Forelimb muscle (tissue), 1 donor: ENCODE data around the gene FOCAD. TPM values are rescaled to one million over a fixed set of nuclear protein-coding genes. Genes with fewer than 3 reads are reported as not detected.
A peak's percentile ranks its signal among the peaks of the same experiment; 100 is the strongest.
"Not testable (repeated sequence)": the region's sequence is repeated elsewhere in the genome, so short reads cannot be mapped to it uniquely, and the experiment has no call there.

Experiments
- DNase-seq: peaks from one replicate; pipeline ENCODE4 v3.0.0-alpha.2; 2013; ENCODE audit warnings: low read depth
- polyA plus RNA-seq: library from polyadenylated mRNA; unstranded; fragments of 120-200 nt; gene quantifications from one replicate; pipeline ENCODE4 v1.2.1, GENCODE V29; 2013; ENCODE audit not compliant: insufficient read length

The FOCAD gene, protein sequence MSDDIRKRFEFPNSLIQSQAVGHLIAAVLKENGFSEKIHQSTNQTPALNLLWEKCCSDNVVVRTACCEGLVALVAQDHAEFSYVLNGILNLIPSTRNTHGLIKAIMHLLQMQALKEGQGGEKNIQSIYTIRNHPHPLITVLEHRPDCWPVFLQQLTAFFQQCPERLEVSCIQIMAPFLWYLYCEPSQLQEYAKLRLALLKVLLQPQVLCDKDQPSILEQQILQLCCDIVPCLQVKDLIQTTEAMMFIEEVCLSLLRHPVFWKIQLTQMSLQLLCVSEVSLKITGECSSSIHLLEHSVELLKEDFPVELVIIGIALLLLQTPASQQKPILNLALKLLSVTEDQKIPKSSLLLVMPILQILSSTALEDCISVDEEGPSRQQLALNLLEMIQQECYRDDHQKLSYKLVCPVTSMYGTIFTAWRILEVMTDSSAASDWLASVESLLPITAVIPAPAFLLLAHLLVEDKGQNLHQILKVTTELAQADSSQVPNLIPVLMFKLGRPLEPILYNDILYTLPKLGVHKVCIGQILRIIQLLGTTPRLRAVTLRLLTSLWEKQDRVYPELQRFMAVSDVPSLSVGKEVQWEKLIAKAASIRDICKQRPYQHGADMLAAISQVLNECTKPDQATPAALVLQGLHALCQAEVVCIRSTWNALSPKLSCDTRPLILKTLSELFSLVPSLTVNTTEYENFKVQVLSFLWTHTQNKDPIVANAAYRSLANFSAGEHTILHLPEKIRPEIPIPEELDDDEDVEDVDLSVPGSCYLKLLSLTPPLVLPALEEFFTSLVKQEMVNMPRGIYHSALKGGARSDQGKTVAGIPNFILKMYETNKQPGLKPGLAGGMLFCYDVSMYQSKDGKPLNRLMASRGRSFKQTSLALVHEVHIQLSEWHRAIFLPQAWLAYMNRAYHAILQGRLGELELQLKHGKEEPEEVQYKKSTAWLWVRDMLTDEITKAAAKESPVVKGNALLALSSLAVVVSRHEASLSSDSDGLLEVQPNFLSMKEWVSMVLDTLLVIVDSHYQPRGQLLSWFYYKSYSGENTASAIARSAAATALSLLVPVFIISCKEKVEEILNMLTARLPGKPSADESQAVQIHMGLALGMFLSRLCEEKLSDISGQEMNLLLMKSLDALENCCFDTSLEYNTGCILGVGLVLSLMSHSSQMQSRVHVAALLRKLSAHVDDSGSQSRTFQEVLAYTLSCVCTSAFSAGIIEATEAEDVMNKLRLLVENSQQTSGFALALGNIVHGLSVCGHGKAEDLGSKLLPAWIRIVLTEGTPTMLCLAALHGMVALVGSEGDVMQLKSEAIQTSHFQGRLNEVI (N-terminal part only)
- polyA plus RNA-seq, result 14.1 TPM

- peak; percentile 75 for DNase-seq
These were observed at the start of gene FOCAD for GRCh38 chr9:20684035-20684874. Gene FOCAD (plus strand): TSS chr9:20684259. CDS start chr9:20715354, 31,095 bp downstream.

DNA sequence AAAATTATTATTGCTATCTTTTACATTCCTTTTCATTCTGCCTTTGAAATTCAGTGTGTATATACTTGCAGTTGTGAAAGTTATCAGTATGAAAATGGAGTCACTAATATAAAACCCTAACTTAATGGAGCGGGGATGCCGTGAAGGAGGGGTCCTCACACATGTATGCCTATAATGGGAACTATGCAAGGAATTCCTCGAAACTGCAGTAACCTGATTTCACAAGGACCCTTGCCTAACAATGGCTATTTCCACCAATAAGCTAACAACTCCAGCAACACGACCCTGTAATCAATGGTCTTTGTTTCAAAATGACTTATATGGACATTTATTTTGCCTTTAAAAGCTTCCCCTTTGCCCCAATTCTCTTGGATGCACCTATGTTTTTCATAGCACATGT, 49.2 kb upstream of the FOCAD start:
- DNase-seq, result no peak

DNA sequence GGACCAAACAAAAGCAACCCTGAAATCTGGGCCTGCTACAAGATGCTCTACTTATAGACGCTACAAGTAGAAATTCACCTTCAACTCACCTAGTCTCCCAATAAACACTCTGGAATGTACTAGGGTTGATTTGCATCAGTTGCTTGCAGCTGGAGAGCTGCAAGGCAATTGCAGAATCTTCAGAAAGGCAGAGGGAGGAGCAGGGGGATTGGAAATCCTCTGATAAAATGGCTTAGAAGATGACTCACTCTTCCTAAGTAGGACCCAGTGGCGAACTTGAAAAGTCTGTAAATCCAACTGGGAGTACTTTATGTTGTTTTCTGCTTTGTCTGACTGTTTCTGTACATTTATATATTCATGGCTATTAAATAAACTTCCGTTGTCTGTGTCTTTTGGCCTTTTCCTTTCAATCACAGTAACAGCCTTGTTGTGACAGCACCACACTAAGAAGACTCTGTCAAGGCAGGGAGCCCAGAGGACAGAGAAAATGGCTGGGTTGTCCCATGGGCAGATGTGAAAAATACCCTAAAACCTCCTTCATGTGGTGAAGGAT, 47.1 kb upstream of the FOCAD start:
- no peak for DNase-seq

DNA sequence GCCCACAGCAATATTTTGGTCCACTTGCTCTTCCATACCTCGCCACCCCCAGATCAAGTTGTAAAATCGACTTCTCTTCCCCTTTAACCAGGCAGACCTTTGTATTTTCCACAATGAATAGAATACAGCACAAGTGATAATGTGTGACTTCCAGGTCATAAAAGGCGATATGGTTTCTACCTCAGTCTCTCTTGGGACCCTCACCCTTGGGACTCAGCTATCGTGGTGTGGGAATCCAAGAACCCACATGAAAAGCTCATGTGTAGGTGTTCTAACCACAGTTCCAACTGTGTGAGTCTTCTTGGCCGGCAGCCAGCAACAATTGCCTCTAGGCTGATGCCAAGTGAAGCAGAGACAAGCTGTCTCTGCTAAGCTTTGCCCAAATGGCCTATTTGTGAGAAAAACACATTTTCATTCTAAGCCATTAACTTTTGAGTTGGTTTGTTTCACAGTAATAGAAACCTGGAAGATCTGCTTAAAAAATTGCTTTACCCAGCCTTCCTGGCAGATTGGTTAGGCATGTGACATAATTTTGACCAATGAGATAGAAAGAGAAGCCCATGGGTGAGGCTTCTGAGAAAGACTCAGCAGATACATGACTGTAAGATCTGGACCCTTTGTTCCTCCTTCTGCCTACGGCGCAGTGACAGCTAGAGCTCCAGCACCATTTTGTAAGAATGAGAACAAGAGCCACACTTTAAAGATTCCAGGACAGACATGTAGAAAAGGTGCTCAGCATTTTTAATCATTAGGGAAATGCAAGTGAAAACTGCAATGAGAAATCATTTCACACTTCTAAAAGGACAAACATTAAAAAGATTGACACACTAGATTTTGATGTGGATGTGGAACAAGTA, 43.5 kb upstream of the FOCAD start:
- DNase-seq, result no peak

DNA sequence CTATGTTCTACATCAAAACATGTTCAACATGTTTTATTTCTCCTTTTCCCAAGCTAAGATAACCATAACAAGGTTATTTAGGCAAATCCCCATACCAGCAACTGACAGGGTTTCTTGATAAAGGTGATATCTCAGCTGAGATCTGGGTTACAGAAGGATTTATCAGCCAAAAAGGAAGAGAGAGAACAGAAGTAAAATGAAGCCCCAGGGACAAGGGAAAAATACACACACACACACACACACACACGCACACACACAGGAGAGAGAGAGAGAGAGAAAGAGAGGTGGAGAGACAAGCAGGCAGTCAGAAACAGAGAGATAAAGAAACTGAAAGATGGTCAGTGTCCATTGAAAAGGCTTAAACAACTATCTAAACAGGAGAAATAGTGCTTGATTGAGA, 42.0 kb upstream of the FOCAD start:
- DNase-seq, result no peak

- DNase-seq, result no peak
These were observed 40.4 kb upstream of the FOCAD start for GRCh38 chr9:20643660-20644059.

DNA sequence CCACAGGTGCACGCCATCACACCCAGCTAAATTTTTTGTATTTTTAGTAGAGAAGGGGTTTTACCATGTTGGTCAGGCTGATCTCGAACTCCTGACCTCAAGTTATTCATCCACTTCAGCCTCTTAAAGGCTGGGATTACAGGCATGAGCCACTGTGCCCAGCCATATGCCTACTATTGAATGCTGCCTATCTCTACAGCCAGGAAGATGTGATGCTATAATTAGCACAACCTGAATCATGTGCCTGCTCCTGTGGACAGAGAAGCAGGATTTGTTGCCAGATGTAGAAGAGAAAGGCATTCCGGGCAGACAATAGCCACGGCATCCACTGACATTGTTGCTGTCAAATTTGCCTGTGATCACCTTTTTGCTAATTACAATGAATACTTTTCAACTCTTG, 37.4 kb upstream of the FOCAD start:
- DNase-seq, result no peak

DNA sequence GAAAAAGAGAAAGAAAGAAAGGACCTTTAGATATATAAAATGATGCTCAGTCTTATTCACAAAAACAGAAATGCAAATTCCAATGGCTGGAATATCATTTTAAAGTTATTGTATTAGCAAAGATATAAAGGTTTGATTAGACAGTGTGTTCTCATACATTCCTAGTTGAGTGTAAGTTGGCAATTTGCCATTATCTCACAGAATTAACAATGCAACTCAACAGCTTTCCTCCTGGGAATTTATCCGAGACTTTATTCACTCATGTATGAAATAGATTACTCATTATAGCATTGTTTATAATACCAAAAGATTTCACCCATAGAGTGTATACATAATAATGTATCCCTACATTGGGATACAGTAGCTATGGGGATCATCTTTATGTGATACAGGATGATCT, 34.7 kb upstream of the FOCAD start:
- no peak for DNase-seq

DNA sequence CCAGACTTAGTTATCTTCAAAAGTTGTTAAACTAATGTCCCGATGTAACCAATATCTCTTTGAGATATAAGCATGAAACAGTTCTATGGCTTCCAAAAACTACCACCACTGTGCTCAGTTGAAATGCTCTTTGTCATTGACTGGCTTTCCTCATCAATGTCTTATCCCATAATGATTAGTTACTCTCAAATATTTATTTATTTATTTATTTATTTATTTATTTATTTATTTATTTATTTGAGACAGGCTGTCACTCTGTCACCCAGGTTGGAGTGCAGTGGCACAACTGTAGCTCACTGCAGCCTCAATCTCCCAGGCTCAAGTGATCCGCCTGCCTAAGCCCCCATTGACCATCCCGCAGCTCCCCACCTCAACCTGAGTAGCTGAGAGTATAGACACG, 33.7 kb upstream of the FOCAD start:
- DNase-seq, result no peak

GRCh38 chr9:20650750-20651299, 33.2 kb upstream of the FOCAD start:
- DNase-seq, result no peak

DNA sequence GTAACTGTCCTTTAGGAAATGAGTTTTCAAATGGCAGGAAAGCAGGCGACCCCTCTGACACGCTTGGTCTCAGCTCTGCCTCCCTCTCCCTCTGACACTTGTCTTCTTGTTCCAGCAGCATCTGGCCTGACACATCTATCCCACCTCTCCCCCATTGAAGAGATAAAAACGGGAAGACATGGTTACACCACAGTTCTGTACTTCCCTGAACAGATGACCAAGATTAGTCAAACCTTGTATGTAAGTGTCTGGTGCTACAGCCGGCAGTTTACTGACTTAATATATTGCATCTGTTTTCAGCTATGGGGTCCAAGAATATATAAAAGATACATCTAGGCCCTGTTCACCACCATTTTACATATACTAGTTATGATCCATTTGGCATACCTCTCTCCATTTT, 32.1 kb upstream of the FOCAD start:
- DNase-seq, result no peak

DNA sequence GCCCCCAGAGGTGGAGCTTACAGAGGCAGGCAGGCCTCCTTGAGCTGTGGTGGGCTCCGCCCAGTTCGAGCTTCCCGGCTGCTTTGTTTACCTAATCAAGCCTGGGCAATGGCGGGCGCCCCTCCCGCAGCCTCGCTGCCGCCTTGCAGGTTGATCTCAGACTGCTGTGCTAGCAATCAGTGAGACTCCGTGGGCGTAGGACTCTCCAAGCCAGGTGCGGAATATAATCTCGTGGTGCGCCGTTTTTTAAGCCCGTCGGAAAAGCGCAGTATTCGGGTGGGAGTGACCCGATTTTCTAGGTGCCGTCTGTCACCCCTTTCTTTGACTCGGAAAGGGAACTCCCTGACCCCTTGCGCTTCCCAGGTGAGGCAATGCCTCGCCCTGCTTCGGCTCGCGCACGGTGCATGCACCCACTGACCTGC, 25.8 kb upstream of the FOCAD start:
- not testable (repeated sequence) for DNase-seq

DNA sequence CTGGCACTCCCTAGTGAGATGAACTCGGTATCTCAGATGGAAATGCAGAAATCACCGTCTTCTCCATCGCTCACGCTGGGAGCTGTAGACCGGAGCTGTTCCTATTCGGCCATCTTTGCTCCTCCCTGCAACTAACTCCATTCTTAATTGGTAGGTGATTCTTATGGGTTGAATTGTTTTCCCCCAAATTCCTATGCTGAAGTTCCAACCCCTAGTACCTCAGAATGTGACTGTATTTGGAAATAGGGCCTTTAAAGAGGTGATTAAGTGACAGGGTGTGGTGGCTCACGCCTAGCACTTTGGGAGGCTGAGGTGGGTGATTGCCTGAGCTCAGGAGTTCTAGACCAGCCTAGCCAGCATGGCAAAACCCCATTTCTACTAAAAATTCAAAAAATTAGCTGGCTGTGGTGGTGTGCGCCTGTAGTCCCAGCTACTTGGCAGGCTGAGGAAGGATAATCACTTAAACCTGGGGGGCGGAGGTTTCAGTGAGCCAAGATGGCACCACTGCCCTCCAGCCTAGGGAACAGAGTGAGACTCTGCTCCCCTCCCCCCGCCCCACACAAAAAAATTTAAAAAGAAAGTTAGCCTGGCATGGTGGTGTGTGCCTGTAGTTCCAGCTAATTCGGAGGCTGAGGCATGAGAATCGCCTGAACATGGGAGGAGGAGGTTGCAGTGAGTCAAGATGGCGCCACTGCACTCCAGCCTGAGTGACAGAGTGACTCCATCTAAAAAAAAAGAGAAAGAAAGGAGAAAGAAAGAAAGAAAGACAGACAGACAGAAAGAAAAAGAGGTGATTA, 25.2 kb upstream of the FOCAD start:
- DNase-seq, result no peak

- no peak for DNase-seq
These were observed 24.5 kb upstream of the FOCAD start for GRCh38 chr9:20659474-20659967.

DNA sequence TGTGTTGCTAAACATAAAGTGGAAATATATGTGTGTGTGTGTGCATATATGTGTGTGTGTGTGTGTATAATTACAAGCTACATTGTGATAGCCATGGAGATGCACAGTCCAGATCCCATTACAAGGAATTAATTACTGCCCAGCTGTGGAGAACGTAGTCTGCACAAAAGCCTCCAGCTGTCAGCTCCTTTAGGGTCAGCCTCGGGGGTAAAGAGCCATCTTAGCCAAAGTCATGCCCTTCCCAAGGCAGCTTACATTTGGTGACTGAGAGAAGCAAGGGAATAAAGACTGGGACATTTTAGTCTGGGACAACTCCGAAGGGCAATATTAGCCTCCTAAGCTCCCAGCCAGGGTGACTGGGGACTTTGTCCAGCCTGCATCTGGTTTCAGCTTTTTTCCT, 21.9 kb upstream of the FOCAD start:
- DNase-seq, result no peak

DNA sequence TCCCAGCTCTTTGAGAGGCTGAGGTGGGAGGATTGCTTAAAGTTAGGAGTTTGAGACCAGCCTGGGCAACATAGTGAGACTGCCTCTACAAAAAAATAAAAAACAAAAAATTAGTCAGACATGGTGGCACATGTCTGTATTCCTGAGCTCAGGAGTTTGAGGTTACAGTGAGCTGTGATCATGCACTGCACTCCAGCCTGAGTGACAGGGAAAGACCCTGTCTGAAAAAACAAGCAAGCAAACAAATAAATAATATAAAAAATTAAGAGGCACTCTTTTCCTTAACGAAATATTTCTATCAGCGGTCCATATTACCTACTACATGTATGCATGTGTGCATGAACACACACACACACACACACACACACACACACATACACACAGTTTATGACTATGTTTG, 20.9 kb upstream of the FOCAD start:
- no peak for DNase-seq

GRCh38 chr9:20664501-20664900, 19.6 kb upstream of the FOCAD start:
- DNase-seq, result no peak

GRCh38 chr9:20670395-20670794, 13.7 kb upstream of the FOCAD start:
- no peak for DNase-seq
